Hepatocyte (in vitro differentiated cells): ENCODE results near the gene BCAS3. TPM values are rescaled to one million over a fixed set of nuclear protein-coding genes. Genes with fewer than 3 reads are reported as not detected.
"Not testable (repeated sequence)": the region's sequence is repeated elsewhere in the genome, so short reads cannot be mapped to it uniquely, and the experiment has no call there.

Experiments used
- DNase-seq: peaks from one replicate; pipeline ENCODE4 v3.0.0-alpha.2; 2016; ENCODE audit warnings: low spot score
- H2AFZ ChIP-seq: fragments of 200-600 bp; sonication (generic); 2 replicates; pipeline ENCODE4 v1.6.0; 2016; ENCODE audit warnings: antibody characterized with exemption, mild to moderate bottlenecking
- H3K27ac ChIP-seq: fragments of 200-600 bp; sonication (generic); 2 replicates; pipeline ENCODE4 v1.5.1; 2016; ENCODE audit warnings: mild to moderate bottlenecking
- H3K27me3 ChIP-seq: fragments of 200-600 bp; sonication (generic); 2 replicates; pipeline ENCODE4 v1.6.1; 2016
- H3K36me3 ChIP-seq: fragments of 200-600 bp; sonication (generic); replicated peaks from 2 replicates; pipeline ENCODE4 v1.5.1; 2016; ENCODE audit warnings: low read depth; ENCODE audit not compliant: insufficient read depth
- H3K4me1 ChIP-seq: fragments of 200-600 bp; sonication (generic); 2 replicates; pipeline ENCODE4 v1.5.1; 2016; ENCODE audit warnings: mild to moderate bottlenecking, moderate library complexity; ENCODE audit not compliant: insufficient read depth
- H3K4me2 ChIP-seq: fragments of 200-600 bp; sonication (generic); 2 replicates; pipeline ENCODE4 v1.6.0; 2016
- H3K4me3 ChIP-seq: fragments of 200-600 bp; sonication (generic); 2 replicates; pipeline ENCODE4 v1.5.1; 2016; ENCODE audit warnings: mild to moderate bottlenecking
- H3K79me2 ChIP-seq: fragments of 200-600 bp; sonication (generic); 2 replicates; pipeline ENCODE4 v1.6.0; 2017; ENCODE audit warnings: mild to moderate bottlenecking
- H3K9me2 ChIP-seq: fragments of 200-600 bp; sonication (generic); replicated peaks from 2 replicates; pipeline ENCODE4 v1.6.0; 2017; ENCODE audit warnings: mild to moderate bottlenecking; ENCODE audit not compliant: insufficient read depth
- H3K9me3 ChIP-seq: fragments of 200-600 bp; sonication (generic); 2 replicates; pipeline ENCODE4 v1.5.1; 2016; ENCODE audit warnings: low read depth, mild to moderate bottlenecking
- H4K20me1 ChIP-seq: fragments of 200-600 bp; sonication (generic); 2 replicates; pipeline ENCODE4 v1.6.0; 2016; ENCODE audit warnings: mild to moderate bottlenecking; ENCODE audit not compliant: insufficient read depth, poor library complexity, severe bottlenecking
- CTCF ChIP-seq: fragments of 200-600 bp; sonication (generic); IDR thresholded peaks from 2 replicates; pipeline ENCODE4 v1.5.1; 2016; ENCODE audit warnings: antibody characterized with exemption, mild to moderate bottlenecking; ENCODE audit not compliant: poor library complexity
- EZH2 ChIP-seq: fragments of 200-600 bp; sonication (generic); IDR thresholded peaks from 2 replicates; pipeline ENCODE4 v1.6.1; 2016; ENCODE audit warnings: antibody characterized with exemption, mild to moderate bottlenecking, borderline replicate concordance
- EZH2phosphoT487 ChIP-seq: fragments of 200-600 bp; sonication (generic); IDR thresholded peaks from one replicate; pipeline ENCODE4 v1.6.1; 2018; ENCODE audit warnings: antibody characterized with exemption, mild to moderate bottlenecking, low read depth, moderate library complexity; ENCODE audit not compliant: unreplicated experiment, severe bottlenecking
- WGBS: methylation state at CpG from one replicate; pipeline ENCODE4 v1.1.6; 2016; ENCODE audit warnings: low lambda C conversion rate; ENCODE audit errors: missing lambda C conversion rate; 5-methylcytosine and 5-hydroxymethylcytosine counted together
- polyA plus RNA-seq: library from polyadenylated mRNA; unstranded; fragments of >200 nt; fragmentation: Nextera tagmentation; extraction: Ambion mirVana; gene quantifications from 2 replicates; pipeline ENCODE4 v1.2.1, GENCODE V29; 2016
- total RNA-seq: library from RNA; depleted of rRNA; stranded (reverse); fragments of >200 nt; gene quantifications from 2 replicates; pipeline ENCODE4 v1.2.3, GENCODE V29; 2014

The BCAS3 gene
- total and polyA plus RNA-seq, 2 experiments from 2014 or later: 16.5 to 58.8 TPM

DNA sequence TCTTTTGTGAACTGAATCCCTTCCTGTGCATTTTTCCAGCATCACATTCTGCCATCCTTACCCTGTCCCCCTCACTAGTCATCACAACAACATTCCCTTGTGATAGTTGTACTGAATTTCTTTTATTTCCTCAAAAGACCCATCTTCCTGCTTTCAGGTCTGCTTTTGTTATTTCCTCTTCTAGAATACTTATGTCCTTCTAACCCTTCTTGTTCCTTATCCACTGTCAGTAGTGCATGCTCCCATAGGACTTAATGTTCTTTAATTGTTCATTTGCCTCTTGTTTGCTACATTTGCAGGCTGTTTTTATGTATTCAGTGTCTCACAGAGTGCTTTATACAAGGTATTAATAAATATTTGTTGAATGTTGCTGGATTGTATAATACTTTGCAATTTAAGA is 73.0 kb downstream of the BCAS3 start:
- no peaks in the 10 kb centered on the region for H4K20me1 ChIP-seq
- H3K36me3 ChIP-seq: no peaks in the 10 kb centered on the region
- no peak overlapping the region for H3K4me3 ChIP-seq
- H2AFZ ChIP-seq: no peak overlapping the region
- H3K9me3 ChIP-seq: peaks cover 4% of the 10 kb centered on the region
- H3K4me2 ChIP-seq: no peak overlapping the region
- no peak overlapping the region for H3K27ac ChIP-seq
- no peaks in the 10 kb centered on the region for H3K9me2 ChIP-seq
- no peaks in the 10 kb centered on the region for H3K27me3 ChIP-seq
- no peaks in the 10 kb centered on the region for H3K4me1 ChIP-seq
- no peak for DNase-seq
- no peak for TF ChIP-seq EZH2phosphoT487
- no peaks in the 10 kb centered on the region for H3K79me2 ChIP-seq

- H3K4me2 ChIP-seq: no peak overlapping the region
- 91% methylated on average over 1 of the region's 1 CpG for WGBS
Observed at GRCh38 chr17:60751884-60752283, 74.2 kb downstream of the BCAS3 start.

GRCh38 chr17:60752873-60753577 is 75.4 kb downstream of the BCAS3 start:
- no peak overlapping the region for H3K4me2 ChIP-seq
- H3K27ac ChIP-seq: no peak overlapping the region
- H3K27me3 ChIP-seq: no peaks in the 10 kb centered on the region
- TF ChIP-seq EZH2phosphoT487: no peak
- TF ChIP-seq EZH2: no peak
- no peak for TF ChIP-seq CTCF
- H3K9me3 ChIP-seq: peaks cover 4% of the 10 kb centered on the region
- no peaks in the 10 kb centered on the region for H4K20me1 ChIP-seq
- H3K79me2 ChIP-seq: no peaks in the 10 kb centered on the region
- no peak for DNase-seq
- no peaks in the 10 kb centered on the region for H3K36me3 ChIP-seq
- 93% methylated on average over 8 of the region's 8 CpGs for WGBS
- no peak overlapping the region for H3K4me3 ChIP-seq
- no peaks in the 10 kb centered on the region for H3K9me2 ChIP-seq
- no peak overlapping the region for H2AFZ ChIP-seq
- no peaks in the 10 kb centered on the region for H3K4me1 ChIP-seq

More at GRCh38 chr17:60751884-60752283, 74.2 kb downstream of the BCAS3 start:
- Histone ChIP-seq H3K9me3 (peaks cover 4% of the 10 kb centered on the region), H4K20me1 (no peaks in the 10 kb centered on the region), H3K36me3 (no peaks in the 10 kb centered on the region), H3K79me2 (no peaks in the 10 kb centered on the region), H2AFZ (no peak overlapping the region), H3K9me2 (no peaks in the 10 kb centered on the region), H3K4me1 (no peaks in the 10 kb centered on the region), H3K4me3 (no peak overlapping the region), H3K27me3 (no peaks in the 10 kb centered on the region), H3K27ac (no peak overlapping the region)
- DNase-seq: no peak
- TF ChIP-seq CTCF (no peak), EZH2 (no peak), EZH2phosphoT487 (no peak)

GRCh38 chr17:60754057-60754604 is 76.5 kb downstream of the BCAS3 start:
- Histone ChIP-seq H3K79me2 (no peaks in the 10 kb centered on the region), H3K9me2 (no peaks in the 10 kb centered on the region), H3K4me3 (no peak overlapping the region), H3K4me1 (no peaks in the 10 kb centered on the region), H4K20me1 (no peaks in the 10 kb centered on the region), H3K36me3 (no peaks in the 10 kb centered on the region), H3K9me3 (peaks cover 4% of the 10 kb centered on the region), H3K27me3 (no peaks in the 10 kb centered on the region), H3K4me2 (no peak overlapping the region), H2AFZ (no peak overlapping the region), H3K27ac (no peak overlapping the region)
- TF ChIP-seq EZH2phosphoT487 (no peak), CTCF (no peak), EZH2 (no peak)
- WGBS: 74% methylated on average over 8 of the region's 8 CpGs
- DNase-seq: no peak

- H3K4me2 ChIP-seq, H3K9me2 ChIP-seq, H3K79me2 ChIP-seq, H3K27ac ChIP-seq, H3K4me3 ChIP-seq, H3K9me3 ChIP-seq, DNase-seq, H3K36me3 ChIP-seq, H2AFZ ChIP-seq, H3K4me1 ChIP-seq, H3K27me3 ChIP-seq, H4K20me1 ChIP-seq: not testable (repeated sequence)
- 81% methylated on average over 12 of the region's 12 CpGs for WGBS
Observed at GRCh38 chr17:60756798-60757197, 79.1 kb downstream of the BCAS3 start.
